ENCODE data around the gene WNK2.

Gene WNK2

DNA sequence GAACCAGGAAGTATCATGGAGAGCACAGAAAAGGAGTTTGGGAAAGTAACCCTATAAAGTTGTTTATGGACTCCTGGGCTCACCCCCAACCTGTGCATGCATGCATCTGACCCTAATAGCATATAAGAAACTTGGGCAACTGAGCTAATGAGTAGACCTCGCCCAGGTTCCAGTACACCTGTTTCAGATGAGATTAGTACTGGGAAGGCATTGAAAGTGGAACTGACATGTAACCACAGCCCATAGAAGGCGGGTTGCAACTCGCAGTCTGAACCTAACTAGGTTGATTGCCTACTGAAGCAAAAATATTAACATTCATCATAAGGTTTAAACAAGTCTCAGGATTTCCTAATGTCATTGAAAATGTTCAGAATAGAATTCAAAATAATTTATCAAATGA, 87.0 kb downstream of the WNK2 start:
- H3K27me3 Mint-ChIP-seq: peaks cover 3% of the 10 kb centered on the region
- H3K4me3 Mint-ChIP-seq: no peak overlapping the region
- H3K4me1 Mint-ChIP-seq (ENCODE audit: low read depth): peaks cover 12% of the 10 kb centered on the region
- peaks cover 3% of the 10 kb centered on the region for H3K36me3 Mint-ChIP-seq
- H3K9me3 Mint-ChIP-seq (ENCODE audit: low read depth): peaks cover 11% of the 10 kb centered on the region
- H3K27ac Mint-ChIP-seq: no peak overlapping the region

DNA sequence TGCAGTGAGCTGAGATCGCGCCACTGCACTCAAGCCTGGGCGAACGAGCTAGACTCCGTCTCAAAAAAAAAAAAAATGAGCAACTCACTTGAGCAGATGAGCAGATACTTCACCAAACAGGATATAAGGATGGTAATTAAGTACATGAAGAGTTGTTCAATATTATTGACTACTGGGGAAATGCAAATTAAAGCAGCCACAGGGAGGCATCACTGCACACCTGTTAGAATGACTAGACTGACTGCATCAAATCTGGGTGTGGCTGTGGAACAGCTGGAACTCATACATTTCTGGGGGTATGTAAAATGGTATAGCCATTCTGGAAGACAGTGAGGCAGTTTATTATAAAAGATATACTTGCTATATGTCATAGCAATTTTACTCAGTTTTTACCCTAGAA, 93.0 kb downstream of the WNK2 start:
- Mint-ChIP-seq H3K27ac (no peak overlapping the region), H3K27me3 (peaks cover 4% of the 10 kb centered on the region), H3K4me3 (no peak overlapping the region), H3K36me3 (peaks cover 3% of the 10 kb centered on the region), H3K9me3 (ENCODE audit: low read depth) (peaks cover 3% of the 10 kb centered on the region), H3K4me1 (ENCODE audit: low read depth) (no peaks in the 10 kb centered on the region)

DNA sequence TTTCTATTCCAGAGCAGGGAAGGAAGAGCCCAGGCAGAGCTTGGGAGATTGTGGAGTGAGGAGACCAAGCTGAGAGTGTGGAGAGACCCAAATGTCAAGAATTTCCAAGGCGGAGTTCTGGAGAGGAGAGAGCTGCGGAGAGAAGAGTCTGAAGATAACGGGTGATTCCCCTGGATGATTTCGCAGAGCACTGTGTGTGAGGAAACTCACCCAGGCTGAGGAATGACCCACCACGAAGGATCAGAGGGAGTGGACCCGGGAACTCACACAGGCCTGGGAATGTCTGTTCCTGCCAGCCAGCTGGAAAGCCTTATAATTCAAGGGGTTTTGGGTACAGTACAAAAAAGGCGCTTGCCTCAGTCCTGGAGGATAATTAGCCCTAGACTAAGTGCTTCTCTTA, 94.2 kb downstream of the WNK2 start:
- Mint-ChIP-seq H3K27ac (no peak overlapping the region), H3K4me1 (ENCODE audit: low read depth) (no peaks in the 10 kb centered on the region), H3K36me3 (peaks cover 2% of the 10 kb centered on the region), H3K9me3 (ENCODE audit: low read depth) (peaks cover 3% of the 10 kb centered on the region), H3K27me3 (peaks cover 4% of the 10 kb centered on the region), H3K4me3 (no peak overlapping the region)

DNA sequence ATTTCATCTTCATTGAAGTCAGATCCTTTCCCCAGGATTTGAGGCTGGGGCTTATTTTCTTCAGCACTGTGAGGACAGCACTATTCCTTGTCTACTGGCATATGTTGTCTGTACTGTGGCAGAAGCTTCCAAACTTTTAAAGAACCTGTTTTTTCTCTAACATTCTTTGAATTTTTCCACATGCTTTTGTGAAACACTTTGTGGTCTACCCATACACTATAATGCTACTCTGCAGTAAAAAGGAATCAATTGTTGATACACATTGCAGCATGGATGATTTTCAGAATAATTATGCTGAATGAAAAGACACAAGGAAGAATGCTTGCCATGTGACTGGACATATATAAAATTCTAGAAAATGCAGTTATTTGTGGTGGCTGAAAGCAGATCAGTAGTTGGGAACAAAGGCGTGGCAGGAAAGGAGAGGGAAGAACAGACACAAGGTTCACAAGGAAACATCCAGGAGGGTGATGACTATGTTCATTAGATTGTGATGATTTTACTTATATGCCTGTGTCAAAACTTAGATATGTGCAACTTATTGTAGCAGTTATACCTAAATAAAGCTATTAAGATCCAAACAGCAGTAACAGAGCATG, 96.8 kb downstream of the WNK2 start:
- peaks cover 5% of the 10 kb centered on the region for H3K27me3 Mint-ChIP-seq
- H3K9me3 Mint-ChIP-seq (ENCODE audit: low read depth): peaks cover 8% of the 10 kb centered on the region
- no peak overlapping the region for H3K4me3 Mint-ChIP-seq
- peaks cover 3% of the 10 kb centered on the region for H3K36me3 Mint-ChIP-seq
- H3K4me1 Mint-ChIP-seq (ENCODE audit: low read depth): no peaks in the 10 kb centered on the region
- H3K27ac Mint-ChIP-seq: no peak overlapping the region

- peaks cover 3% of the 10 kb centered on the region for H3K27me3 Mint-ChIP-seq
- no peaks in the 10 kb centered on the region for H3K4me1 Mint-ChIP-seq (ENCODE audit: low read depth)
- H3K36me3 Mint-ChIP-seq: peaks cover 3% of the 10 kb centered on the region
- no peak overlapping the region for H3K27ac Mint-ChIP-seq
- peaks cover 8% of the 10 kb centered on the region for H3K9me3 Mint-ChIP-seq (ENCODE audit: low read depth)
- no peak overlapping the region for H3K4me3 Mint-ChIP-seq
These were observed 102.6 kb downstream of the WNK2 start for GRCh38 chr9:93286252-93287188.

- Mint-ChIP-seq H3K27ac (no peak overlapping the region), H3K27me3 (peaks cover 3% of the 10 kb centered on the region), H3K4me3 (no peak overlapping the region), H3K36me3 (peaks cover 3% of the 10 kb centered on the region), H3K9me3 (ENCODE audit: low read depth) (peaks cover 8% of the 10 kb centered on the region), H3K4me1 (ENCODE audit: low read depth) (no peaks in the 10 kb centered on the region)
These were observed 103.2 kb downstream of the WNK2 start for GRCh38 chr9:93287189-93287552.

DNA sequence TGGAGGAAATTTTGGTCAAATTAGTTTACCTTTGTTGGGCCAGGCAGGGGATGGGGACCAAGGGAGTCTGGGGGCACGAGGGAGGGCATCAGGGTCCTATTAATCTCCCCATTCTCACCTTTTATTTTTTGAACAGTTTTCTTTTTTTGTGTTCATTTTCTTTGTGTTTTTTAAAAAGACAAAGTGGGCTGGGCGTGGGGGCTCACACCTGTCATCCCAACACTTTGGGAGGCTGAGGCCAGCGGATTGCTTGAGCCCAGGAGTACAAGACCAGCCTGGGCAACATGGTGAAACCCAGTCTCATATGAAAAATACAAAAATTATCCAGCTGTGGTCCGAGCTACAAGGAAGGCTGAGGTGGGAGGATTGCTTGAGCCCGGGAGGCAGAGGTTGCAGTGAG, 103.7 kb downstream of the WNK2 start:
- H3K4me3 Mint-ChIP-seq: no peak overlapping the region
- peaks cover 3% of the 10 kb centered on the region for H3K27me3 Mint-ChIP-seq
- peaks cover 3% of the 10 kb centered on the region for H3K36me3 Mint-ChIP-seq
- H3K4me1 Mint-ChIP-seq (ENCODE audit: low read depth): no peaks in the 10 kb centered on the region
- no peak overlapping the region for H3K27ac Mint-ChIP-seq
- peaks cover 8% of the 10 kb centered on the region for H3K9me3 Mint-ChIP-seq (ENCODE audit: low read depth)

- Mint-ChIP-seq H3K4me3 (no peak overlapping the region), H3K27ac (no peak overlapping the region), H3K36me3 (peaks cover 3% of the 10 kb centered on the region), H3K9me3 (ENCODE audit: low read depth) (peaks cover 8% of the 10 kb centered on the region), H3K4me1 (ENCODE audit: low read depth) (no peaks in the 10 kb centered on the region), H3K27me3 (peaks cover 3% of the 10 kb centered on the region)
These were observed 104.4 kb downstream of the WNK2 start for GRCh38 chr9:93288341-93288740.

DNA sequence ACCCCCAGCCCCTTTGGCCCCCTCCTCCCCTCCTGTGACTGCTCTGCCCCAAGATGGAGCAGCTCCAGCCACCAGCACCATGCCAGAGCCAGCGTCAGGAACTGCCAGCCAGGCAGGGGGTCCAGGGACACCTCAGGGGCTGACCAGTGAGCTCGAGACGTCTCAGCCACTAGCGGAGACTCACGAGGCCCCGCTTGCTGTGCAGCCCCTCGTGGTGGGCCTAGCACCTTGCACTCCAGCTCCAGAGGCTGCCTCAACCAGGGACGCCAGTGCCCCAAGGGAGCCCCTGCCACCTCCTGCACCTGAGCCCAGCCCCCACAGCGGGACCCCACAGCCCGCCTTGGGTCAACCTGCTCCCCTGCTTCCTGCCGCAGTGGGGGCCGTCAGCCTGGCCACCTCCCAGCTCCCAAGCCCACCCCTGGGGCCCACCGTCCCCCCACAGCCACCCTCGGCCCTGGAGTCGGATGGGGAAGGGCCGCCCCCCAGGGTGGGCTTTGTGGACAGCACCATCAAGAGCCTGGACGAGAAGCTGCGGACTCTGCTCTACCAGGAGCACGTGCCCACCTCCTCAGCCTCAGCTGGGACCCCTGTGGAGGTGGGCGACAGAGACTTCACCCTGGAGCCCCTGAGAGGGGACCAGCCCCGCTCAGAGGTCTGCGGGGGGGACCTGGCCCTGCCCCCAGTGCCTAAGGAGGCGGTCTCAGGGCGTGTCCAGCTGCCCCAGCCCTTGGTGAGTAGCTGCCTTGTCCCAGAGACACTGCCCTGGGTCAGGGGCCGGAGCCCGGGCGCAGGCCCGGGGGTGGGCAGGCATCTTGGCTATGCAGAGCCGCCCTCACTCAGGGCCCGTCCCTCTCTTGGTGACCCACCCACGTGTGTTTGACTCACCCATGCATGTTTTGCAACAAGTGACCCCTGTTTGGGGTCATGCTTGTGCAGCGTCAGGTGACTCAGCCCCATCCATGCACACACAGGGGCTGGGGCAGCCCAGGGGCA, 105.2 kb downstream of the WNK2 start:
- Mint-ChIP-seq H3K27ac (no peak overlapping the region), H3K4me1 (ENCODE audit: low read depth) (peaks cover 3% of the 10 kb centered on the region), H3K36me3 (no peaks in the 10 kb centered on the region), H3K9me3 (ENCODE audit: low read depth) (peaks cover 1% of the 10 kb centered on the region), H3K27me3 (peaks cover under 1% of the 10 kb centered on the region), H3K4me3 (no peak overlapping the region)

GRCh38 chr9:93290495-93291434, 106.8 kb downstream of the WNK2 start:
- Mint-ChIP-seq H3K9me3 (ENCODE audit: low read depth) (no peaks in the 10 kb centered on the region), H3K27ac (no peak overlapping the region), H3K4me3 (no peak overlapping the region), H3K4me1 (ENCODE audit: low read depth) (peaks cover 5% of the 10 kb centered on the region), H3K36me3 (no peaks in the 10 kb centered on the region), H3K27me3 (no peaks in the 10 kb centered on the region)

- no peaks in the 10 kb centered on the region for H3K27me3 Mint-ChIP-seq
- H3K27ac Mint-ChIP-seq: no peak overlapping the region
- H3K4me3 Mint-ChIP-seq: no peak overlapping the region
- H3K36me3 Mint-ChIP-seq: no peaks in the 10 kb centered on the region
- H3K9me3 Mint-ChIP-seq (ENCODE audit: low read depth): no peaks in the 10 kb centered on the region
- H3K4me1 Mint-ChIP-seq (ENCODE audit: low read depth): peaks cover 5% of the 10 kb centered on the region
These were observed 107.8 kb downstream of the WNK2 start for GRCh38 chr9:93291536-93292287.

DNA sequence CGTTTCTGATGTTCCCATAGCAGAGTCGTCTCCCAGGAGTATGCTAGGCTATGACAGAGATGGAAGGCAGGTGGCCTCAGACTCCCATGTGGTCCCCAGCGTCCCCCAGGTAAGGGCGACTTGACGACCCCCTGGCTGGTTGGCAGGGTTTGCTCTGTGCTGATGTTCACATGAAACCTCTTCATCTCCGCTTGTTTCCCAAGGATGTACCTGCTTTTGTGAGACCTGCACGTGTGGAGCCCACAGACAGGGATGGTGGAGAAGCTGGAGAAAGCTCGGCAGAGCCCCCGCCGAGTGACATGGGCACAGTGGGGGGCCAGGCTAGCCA, 108.3 kb downstream of the WNK2 start:
- Mint-ChIP-seq H3K4me1 (ENCODE audit: low read depth) (peaks cover 7% of the 10 kb centered on the region), H3K27ac (no peak overlapping the region), H3K4me3 (no peak overlapping the region)

GRCh38 chr9:93292664-93293328, 108.9 kb downstream of the WNK2 start:
- peaks cover 7% of the 10 kb centered on the region for H3K4me1 Mint-ChIP-seq (ENCODE audit: low read depth)
- H3K27ac Mint-ChIP-seq: no peak overlapping the region
- no peaks in the 10 kb centered on the region for H3K27me3 Mint-ChIP-seq
- H3K9me3 Mint-ChIP-seq (ENCODE audit: low read depth): no peaks in the 10 kb centered on the region
- H3K4me3 Mint-ChIP-seq: no peak overlapping the region
- no peaks in the 10 kb centered on the region for H3K36me3 Mint-ChIP-seq

More for the DNA sequence above, 108.3 kb downstream of the WNK2 start:
- Mint-ChIP-seq H3K27me3 (no peaks in the 10 kb centered on the region), H3K36me3 (no peaks in the 10 kb centered on the region), H3K9me3 (ENCODE audit: low read depth) (no peaks in the 10 kb centered on the region)

Measured in activated naive CD8-positive, alpha-beta T cell (primary cell).